Measurements from ENCODE around the gene HOXB13. TPM values are rescaled to one million over a fixed set of nuclear protein-coding genes. Genes with fewer than 3 reads are reported as not detected.
A peak's percentile ranks its signal among the peaks of the same experiment; 100 is the strongest.

Gene HOXB13
- total and polyA plus RNA-seq, 2 of the 13 experiments (the other 11 are each of a cell fraction or from before 2014, with no cell fraction given), result not detected

GRCh38 chr17:48678141-48678971, 50.2 kb downstream of the HOXB13 start (continued):
- TF ChIP-seq FOXK2 (IDR thresholded peaks at IDR 0.05) (no peak), POGK (CRISPR knock-in tag; conservative IDR thresholded peaks at IDR 0.05) (peak; percentile 43; the same call in 1 of the 2 replicates), ELF4 (CRISPR knock-in tag; IDR thresholded peaks at IDR 0.05; ENCODE audit: borderline replicate concordance) (no peak), CHCHD3 (CRISPR knock-in tag; IDR thresholded peaks at IDR 0.05) (no peak), ZMAT5 (CRISPR knock-in tag; IDR thresholded peaks at IDR 0.05; ENCODE audit: borderline replicate concordance, low read depth) (no peak), ZBTB20 (CRISPR knock-in tag; IDR thresholded peaks at IDR 0.05; ENCODE audit: borderline replicate concordance, low read depth) (no peak), ZNF616 (CRISPR knock-in tag; IDR thresholded peaks at IDR 0.05; ENCODE audit: low read depth) (no peak), TERF1 (CRISPR knock-in tag; IDR thresholded peaks at IDR 0.05) (no peak), SNAPC2 (CRISPR knock-in tag; IDR thresholded peaks at IDR 0.05) (no peak), ZNF12 (CRISPR knock-in tag; IDR thresholded peaks at IDR 0.05) (no peak), ZNF800 (CRISPR knock-in tag; IDR thresholded peaks at IDR 0.05) (peak; percentile 58; the same call in 1 of the 2 replicates), MED13 (CRISPR knock-in tag; IDR thresholded peaks at IDR 0.05) (no peak), ZNF678 (CRISPR knock-in tag; IDR thresholded peaks at IDR 0.05) (no peak), ATM (IDR thresholded peaks at IDR 0.05; ENCODE audit: borderline replicate concordance) (no peak), XRCC5 (optimal IDR thresholded peaks at IDR 0.05; ENCODE audit: low read length) (peak; percentile 98), ZNF777 (CRISPR knock-in tag; IDR thresholded peaks at IDR 0.05) (no peak), MBD4 (IDR thresholded peaks at IDR 0.05; ENCODE audit: borderline replicate concordance, low read length) (no peak), HINFP (CRISPR knock-in tag; IDR thresholded peaks at IDR 0.05; ENCODE audit: low read depth) (no peak), ZMYM4 (CRISPR knock-in tag; IDR thresholded peaks at IDR 0.05) (no peak), DR1 (CRISPR knock-in tag; IDR thresholded peaks at IDR 0.05) (no peak), ZBTB44 (CRISPR knock-in tag; IDR thresholded peaks at IDR 0.05) (no peak), TMF1 (CRISPR knock-in tag; IDR thresholded peaks at IDR 0.05; ENCODE audit: low read depth) (no peak)

All from HepG2 (cell line).